Measurements from ENCODE around the gene IPPK.

Gene IPPK

GRCh38 chr9:92612816-92613215 is 57.1 kb downstream of the IPPK start:
- Histone ChIP-seq H3K4me2 (ENCODE audit: low read length) (no peak overlapping the region), H4K20me1 (ENCODE audit: insufficient read depth, low read length) (no peaks in the 10 kb centered on the region), H3K36me3 (ENCODE audit: insufficient read depth, low read length) (peaks cover 75% of the 10 kb centered on the region), H3F3A (ENCODE audit: insufficient read depth, low read length) (no peaks in the 10 kb centered on the region), H2AFZ (ENCODE audit: low read length) (no peak overlapping the region), H3K4me3 (ENCODE audit: low read depth, low read length, poor library complexity, severe bottlenecking) (no peak overlapping the region), H3K9me3 (ENCODE audit: low read length) (no peaks in the 10 kb centered on the region), H3K9me2 (ENCODE audit: low read depth, low read length) (no peaks in the 10 kb centered on the region), H3K27me3 (ENCODE audit: insufficient read depth, low read length) (no peaks in the 10 kb centered on the region), H3K4me1 (ENCODE audit: insufficient read depth, low read length, severe bottlenecking) (peaks cover 19% of the 10 kb centered on the region), H3K9ac (ENCODE audit: low read length) (no peak overlapping the region), H3K27ac (ENCODE audit: low read depth, low read length, poor library complexity, severe bottlenecking) (no peak overlapping the region), H3K79me2 (ENCODE audit: insufficient read depth, low read length) (no peaks in the 10 kb centered on the region)
- TF ChIP-seq, protein P1, sequence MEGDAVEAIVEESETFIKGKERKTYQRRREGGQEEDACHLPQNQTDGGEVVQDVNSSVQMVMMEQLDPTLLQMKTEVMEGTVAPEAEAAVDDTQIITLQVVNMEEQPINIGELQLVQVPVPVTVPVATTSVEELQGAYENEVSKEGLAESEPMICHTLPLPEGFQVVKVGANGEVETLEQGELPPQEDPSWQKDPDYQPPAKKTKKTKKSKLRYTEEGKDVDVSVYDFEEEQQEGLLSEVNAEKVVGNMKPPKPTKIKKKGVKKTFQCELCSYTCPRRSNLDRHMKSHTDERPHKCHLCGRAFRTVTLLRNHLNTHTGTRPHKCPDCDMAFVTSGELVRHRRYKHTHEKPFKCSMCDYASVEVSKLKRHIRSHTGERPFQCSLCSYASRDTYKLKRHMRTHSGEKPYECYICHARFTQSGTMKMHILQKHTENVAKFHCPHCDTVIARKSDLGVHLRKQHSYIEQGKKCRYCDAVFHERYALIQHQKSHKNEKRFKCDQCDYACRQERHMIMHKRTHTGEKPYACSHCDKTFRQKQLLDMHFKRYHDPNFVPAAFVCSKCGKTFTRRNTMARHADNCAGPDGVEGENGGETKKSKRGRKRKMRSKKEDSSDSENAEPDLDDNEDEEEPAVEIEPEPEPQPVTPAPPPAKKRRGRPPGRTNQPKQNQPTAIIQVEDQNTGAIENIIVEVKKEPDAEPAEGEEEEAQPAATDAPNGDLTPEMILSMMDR (IDR thresholded peaks at IDR 0.05; ENCODE audit: low read length): no peak
- TF ChIP-seq EZH2 (IDR thresholded peaks at IDR 0.05; ENCODE audit: borderline replicate concordance, low read length): no peak

GRCh38 chr9:92612292-92612691 is 57.6 kb downstream of the IPPK start:
- H3F3A ChIP-seq (ENCODE audit: insufficient read depth, low read length): no peaks in the 10 kb centered on the region
- no peak overlapping the region for H3K9ac ChIP-seq (ENCODE audit: low read length)
- H3K4me1 ChIP-seq (ENCODE audit: insufficient read depth, low read length, severe bottlenecking): peaks cover 20% of the 10 kb centered on the region
- H3K36me3 ChIP-seq (ENCODE audit: insufficient read depth, low read length): peaks cover 70% of the 10 kb centered on the region
- no peaks in the 10 kb centered on the region for H3K27me3 ChIP-seq (ENCODE audit: insufficient read depth, low read length)
- TF ChIP-seq, protein P1 (IDR thresholded peaks at IDR 0.05; ENCODE audit: low read length): no peak
- no peak for TF ChIP-seq EZH2 (IDR thresholded peaks at IDR 0.05; ENCODE audit: borderline replicate concordance, low read length)
- H3K9me2 ChIP-seq (ENCODE audit: low read depth, low read length): no peaks in the 10 kb centered on the region
- H3K4me3 ChIP-seq (ENCODE audit: low read depth, low read length, poor library complexity, severe bottlenecking): no peak overlapping the region
- no peak overlapping the region for H3K27ac ChIP-seq (ENCODE audit: low read depth, low read length, poor library complexity, severe bottlenecking)
- no peak overlapping the region for H3K4me2 ChIP-seq (ENCODE audit: low read length)
- H3K9me3 ChIP-seq (ENCODE audit: low read length): no peaks in the 10 kb centered on the region
- no peak overlapping the region for H2AFZ ChIP-seq (ENCODE audit: low read length)
- H3K79me2 ChIP-seq (ENCODE audit: insufficient read depth, low read length): no peaks in the 10 kb centered on the region
- no peaks in the 10 kb centered on the region for H4K20me1 ChIP-seq (ENCODE audit: insufficient read depth, low read length)

GRCh38 chr9:92611621-92612285 is 58.2 kb downstream of the IPPK start:
- no peaks in the 10 kb centered on the region for H3K9me2 ChIP-seq (ENCODE audit: low read depth, low read length)
- no peak overlapping the region for H3K9ac ChIP-seq (ENCODE audit: low read length)
- no peak overlapping the region for H3K4me2 ChIP-seq (ENCODE audit: low read length)
- no peaks in the 10 kb centered on the region for H3K79me2 ChIP-seq (ENCODE audit: insufficient read depth, low read length)
- no peaks in the 10 kb centered on the region for H3K27me3 ChIP-seq (ENCODE audit: insufficient read depth, low read length)
- H3K9me3 ChIP-seq (ENCODE audit: low read length): no peaks in the 10 kb centered on the region
- no peak overlapping the region for H3K27ac ChIP-seq (ENCODE audit: low read depth, low read length, poor library complexity, severe bottlenecking)
- no peaks in the 10 kb centered on the region for H4K20me1 ChIP-seq (ENCODE audit: insufficient read depth, low read length)
- TF ChIP-seq EZH2 (IDR thresholded peaks at IDR 0.05; ENCODE audit: borderline replicate concordance, low read length): no peak
- TF ChIP-seq, protein P1 (IDR thresholded peaks at IDR 0.05; ENCODE audit: low read length): no peak
- H2AFZ ChIP-seq (ENCODE audit: low read length): no peak overlapping the region
- H3F3A ChIP-seq (ENCODE audit: insufficient read depth, low read length): no peaks in the 10 kb centered on the region
- H3K4me3 ChIP-seq (ENCODE audit: low read depth, low read length, poor library complexity, severe bottlenecking): no peak overlapping the region
- peaks cover 20% of the 10 kb centered on the region for H3K4me1 ChIP-seq (ENCODE audit: insufficient read depth, low read length, severe bottlenecking)
- peaks cover 64% of the 10 kb centered on the region for H3K36me3 ChIP-seq (ENCODE audit: insufficient read depth, low read length)
